SK-N-SH (cell line): ENCODE measurements around the gene U2AF1L4. TPM values are rescaled to one million over a fixed set of nuclear protein-coding genes. Genes with fewer than 3 reads are reported as not detected.

Experiments used
- CTCF ChIA-PET: fragments of 300-600, 350-600 bp; formaldehyde crosslinking; extraction: SDS; loops from one replicate; lab custom pipeline; 2021; lab: Yijun Ruan, JAX
- POLR2A ChIA-PET: fragments of 350-600 bp; sonication (Branson Sonifier 250); formaldehyde crosslinking; extraction: SDS; loops from one replicate; lab custom pipeline; 2020; ENCODE audit warnings: antibody characterized with exemption, inconsistent platforms; lab: Yijun Ruan, JAX
- DNase-seq: peaks from one replicate; pipeline ENCODE4 v3.0.0; 2012
- H2AFZ ChIP-seq: fragments of 200-600 bp; sonication (generic); 2 replicates; pipeline ENCODE4 v1.8.1; 2016; ENCODE audit warnings: antibody characterized with exemption, mild to moderate bottlenecking, low read depth
- H3F3A ChIP-seq: fragments of 200-600 bp; sonication (generic); replicated peaks from 2 replicates; pipeline ENCODE3; 2016; ENCODE audit warnings: antibody characterized with exemption, mild to moderate bottlenecking; ENCODE audit not compliant: insufficient read depth
- H3K27ac ChIP-seq, 2 experiments: fragments of 200-500 bp in 1 of 2; fragments of 200-600 bp in 1 of 2; sonication (Bioruptor generic) in 1 of 2; sonication (generic), shearing (Covaris generic) in 1 of 2; 2 replicates each; pipeline versions ENCODE4 v1.5.1 to v1.6.1; 2014 to 2016; ENCODE audit warnings: low read depth in 2 of 2, inconsistent platforms in 1 of 2, low read length in 1 of 2, mild to moderate bottlenecking in 1 of 2, mixed read lengths in 1 of 2
- H3K27me3 ChIP-seq: fragments of 200-600 bp; sonication (generic), shearing (Covaris generic); 2 replicates; pipeline ENCODE4 v1.6.1; 2016; ENCODE audit warnings: mixed run types; ENCODE audit not compliant: insufficient read depth
- H3K36me3 ChIP-seq, 2 experiments: fragments of 200-500 bp in 1 of 2; fragments of 200-600 bp in 1 of 2; sonication (Bioruptor generic) in 1 of 2; sonication (generic) in 1 of 2; replicated peaks in 1 of 2; 2 replicates each; pipeline versions ENCODE3 to v1.5.1; 2014 to 2016; ENCODE audit warnings: low read length in 1 of 2, mild to moderate bottlenecking in 1 of 2; ENCODE audit not compliant: insufficient read depth in 2 of 2, control insufficient read depth in 1 of 2
- H3K4me1 ChIP-seq, 2 experiments: fragments of 200-500 bp in 1 of 2; fragments of 200-600 bp in 1 of 2; sonication (Bioruptor generic) in 1 of 2; sonication (generic), shearing (Covaris generic) in 1 of 2; 2 replicates each; pipeline versions ENCODE4 v1.5.1 to v1.6.1; 2014 to 2016; ENCODE audit warnings: low read depth in 1 of 2, low read length in 1 of 2, mixed run types in 1 of 2; ENCODE audit not compliant: insufficient read depth in 2 of 2, control insufficient read depth in 1 of 2
- H3K4me2 ChIP-seq: fragments of 200-600 bp; sonication (generic), shearing (Covaris generic); 2 replicates; pipeline ENCODE4 v1.6.1; 2017; ENCODE audit warnings: mixed run types
- H3K4me3 ChIP-seq, 2 experiments: fragments of 200-500 bp in 1 of 2; fragments of 200-600 bp in 1 of 2; sonication (Bioruptor generic) in 1 of 2; sonication (generic), shearing (Covaris generic) in 1 of 2; 2 replicates each; pipeline versions ENCODE4 v1.5.1 to v1.8.1; 2014 to 2016; ENCODE audit warnings: low read depth in 2 of 2, inconsistent platforms in 1 of 2, low read length in 1 of 2, mild to moderate bottlenecking in 1 of 2, mixed read lengths in 1 of 2, moderate library complexity in 1 of 2
- H3K79me2 ChIP-seq: fragments of 200-600 bp; sonication (generic); 2 replicates; pipeline ENCODE4 v1.8.1; 2017; ENCODE audit warnings: mild to moderate bottlenecking; ENCODE audit not compliant: insufficient read depth
- H3K9ac ChIP-seq: fragments of 200-600 bp; sonication (generic); 2 replicates; pipeline ENCODE4 v1.6.1; 2017; ENCODE audit warnings: mixed run types
- H3K9me2 ChIP-seq: fragments of 200-600 bp; sonication (generic); 2 replicates; pipeline ENCODE4 v1.6.1; 2017; ENCODE audit warnings: mixed run types
- H3K9me3 ChIP-seq: fragments of 200-600 bp; sonication (generic); 2 replicates; pipeline ENCODE4 v1.6.1; 2017; ENCODE audit warnings: mixed run types, mild to moderate bottlenecking, moderate library complexity
- H4K20me1 ChIP-seq: fragments of 200-600 bp; sonication (generic); 2 replicates; pipeline ENCODE4 v1.6.1; 2017; ENCODE audit warnings: mild to moderate bottlenecking, mixed run types; ENCODE audit not compliant: insufficient read depth
- CHD2 ChIP-seq: fragments of 150-350 bp; IDR thresholded peaks from 2 replicates; pipeline ENCODE4 v1.6.1; 2018; ENCODE audit warnings: low read length; ENCODE audit not compliant: partially characterized antibody
- CTCF ChIP-seq: fragments of 200-600 bp; sonication (generic); IDR thresholded peaks from 2 replicates; pipeline ENCODE4 v1.6.1; 2017; ENCODE audit warnings: antibody characterized with exemption, mild to moderate bottlenecking, moderate library complexity
- EZH2phosphoT487 ChIP-seq: fragments of 200-600 bp; sonication (generic); IDR thresholded peaks from 2 replicates; pipeline ENCODE4 v1.6.1; 2017; ENCODE audit warnings: low read depth, mixed run types, mild to moderate bottlenecking, antibody characterized with exemption, moderate library complexity, borderline replicate concordance
- FOSL2 ChIP-seq: IDR thresholded peaks from 2 replicates; pipeline ENCODE4 v1.4.0; 2012; ENCODE audit warnings: low read depth, mild to moderate bottlenecking, moderate library complexity, borderline replicate concordance
- IRF3 ChIP-seq: fragments of 150-350 bp; IDR thresholded peaks from 2 replicates; pipeline ENCODE4 v1.6.1; 2016; ENCODE audit warnings: mild to moderate bottlenecking, low read depth, low read length
- NRF1 ChIP-seq: IDR thresholded peaks from 2 replicates; pipeline ENCODE4 v1.6.1; 2012; ENCODE audit warnings: low read depth, mild to moderate bottlenecking, low read length
- PBX3 ChIP-seq: IDR thresholded peaks from 2 replicates; pipeline ENCODE4; 2012
- POLR2AphosphoS5 ChIP-seq: IDR thresholded peaks from 2 replicates; pipeline ENCODE4 v1.6.1; 2012; ENCODE audit warnings: low read depth, low read length
- RAD21 ChIP-seq: IDR thresholded peaks from 2 replicates; pipeline ENCODE4 v1.6.1; 2012; ENCODE audit warnings: mild to moderate bottlenecking, low read length
- REST ChIP-seq: IDR thresholded peaks from 2 replicates; pipeline ENCODE4 v1.6.1; 2012; ENCODE audit warnings: mild to moderate bottlenecking, low read depth, low read length, moderate library complexity
- RFX5 ChIP-seq: IDR thresholded peaks from 2 replicates; pipeline ENCODE4 v1.6.1; 2012; ENCODE audit warnings: mild to moderate bottlenecking, improper control_type of control experiment, low read length
- RXRA ChIP-seq: IDR thresholded peaks from 2 replicates; pipeline ENCODE4 v1.4.0; 2012; ENCODE audit warnings: low read depth, mild to moderate bottlenecking, borderline replicate concordance
- SIN3A ChIP-seq: IDR thresholded peaks from 2 replicates; pipeline ENCODE4 v1.6.1; 2012; ENCODE audit warnings: low read depth, mild to moderate bottlenecking, low read length, moderate library complexity, borderline replicate concordance
- SMC3 ChIP-seq: IDR thresholded peaks from 2 replicates; pipeline ENCODE4 v1.6.1; 2012; ENCODE audit warnings: low read depth, low read length, improper control_type of control experiment
- TCF12 ChIP-seq: IDR thresholded peaks from 2 replicates; pipeline ENCODE4 v1.4.0; 2012
- USF1 ChIP-seq: IDR thresholded peaks from 2 replicates; pipeline ENCODE4 v1.4.0; 2012; ENCODE audit warnings: low read depth, borderline replicate concordance
- USF2 ChIP-seq: fragments of 150-350 bp; IDR thresholded peaks from 2 replicates; pipeline ENCODE4 v1.6.1; 2017; ENCODE audit warnings: antibody characterized with exemption, low read length, low read depth, borderline replicate concordance
- ZBTB33 ChIP-seq: IDR thresholded peaks from 2 replicates; pipeline ENCODE4 v1.4.0; 2012; ENCODE audit warnings: low read depth, borderline replicate concordance
- WGBS: methylation state at CpG from one replicate; pipeline ENCODE4 v1.1.6; 2017; ENCODE audit warnings: low lambda C conversion rate; 5-methylcytosine and 5-hydroxymethylcytosine counted together
- polyA plus RNA-seq, 3 experiments: library from polyadenylated mRNA; depleted of rRNA; stranded (reverse); fragments of >200 nt; gene quantifications; 2 replicates each; pipeline ENCODE4 v1.2.3, GENCODE V29; 2012

The U2AF1L4 gene
- polyA plus RNA-seq, 1 of the 3 experiments (the other 2 are of a cell fraction): 25.9 TPM

GRCh38 chr19:35757749-35758608, 12.8 kb upstream of the U2AF1L4 start, which contains the start of gene PROSER3:
Gene PROSER3, plus strand, starts transcription at chr19:35758176. Its CDS starts 40 bp downstream, at chr19:35758216.
- peaks cover 7 to 19% of the 10 kb centered on the region in 2 experiments; a peak in 3 of 4 replicates for H3K4me1 ChIP-seq
- H3K27ac ChIP-seq: peak within 1 kb of the TSS; percentile 95 to 98
- peak within 1 kb of the TSS; percentile 100 for H3K9ac ChIP-seq
- WGBS: 0% methylated on average over 41 of the region's 53 CpGs
- H3K9me2 ChIP-seq: no peaks in the 10 kb centered on the region
- peak within 1 kb of the TSS; percentile 95 for H3K4me2 ChIP-seq
- peaks cover 27% of the 10 kb centered on the region for H3K79me2 ChIP-seq
- H3K9me3 ChIP-seq: no peaks in the 10 kb centered on the region
- H3K27me3 ChIP-seq: no peaks in the 10 kb centered on the region
- peak within 1 kb of the TSS; percentile 94 for H2AFZ ChIP-seq
- H3F3A ChIP-seq: peaks cover 10% of the 10 kb centered on the region
- DNase-seq: peak; percentile 97
- ChIA-PET CTCF (interaction anchor here (1.5 kb wide), 1 partner anchor 13 kb away, joined by 5 read pairs; the partner anchor contains the start of genes PSENEN and U2AF1L4), POLR2A (interaction anchor here (0.8 to 1.7 kb wide), 6 partner anchors 9 to 112 kb away, joined by 3 to 11 read pairs (median 4); partner anchors contain the start of genes LIN37, PSENEN and U2AF1L4)
- H4K20me1 ChIP-seq: peaks cover 4% of the 10 kb centered on the region
- H3K36me3 ChIP-seq: peaks cover 15 to 33% of the 10 kb centered on the region in 2 experiments
- H3K4me3 ChIP-seq: peak within 1 kb of the TSS; percentile 87 to 99
- TF ChIP-seq RFX5 (peak; percentile 63; the same call in 1 of the 2 replicates), POLR2AphosphoS5 (peak; percentile 2), CTCF (no peak), TCF12 (no peak), IRF3 (peak; percentile 97), CHD2 (peak; percentile 96), REST (no peak), SIN3A (no peak), RAD21 (no peak), USF2 (no peak), USF1 (no peak), EZH2phosphoT487 (no peak), ZBTB33 (peak; percentile 93), NRF1 (no peak), RXRA (no peak), FOSL2 (no peak), SMC3 (no peak), PBX3 (peak; percentile 99)
